Neutrophil (primary cell): ENCODE data around the gene EEFSEC.

Source experiments
- H3K27ac ChIP-seq: fragments of 200-600 bp; sonication (generic); 2 replicates; pipeline ENCODE4 v1.5.1; 2016; ENCODE audit warnings: mild to moderate bottlenecking, moderate library complexity
- H3K27me3 ChIP-seq: fragments of 200-600 bp; sonication (generic); 2 replicates; pipeline ENCODE4 v1.6.0; 2016; ENCODE audit warnings: mild to moderate bottlenecking
- H3K36me3 ChIP-seq: fragments of 200-600 bp; sonication (generic); 2 replicates; pipeline ENCODE4 v1.5.1; 2017
- H3K4me1 ChIP-seq, 2 experiments: fragments of 200-600 bp in 1 of 2; sonication (generic) in 1 of 2; 1 replicate in 1 of 2; 2 replicates in 1 of 2; pipeline versions ENCODE4 v1.5.1 to v1.6.1; 2013 to 2016; ENCODE audit warnings: low read depth in 1 of 2, low read length in 1 of 2, mild to moderate bottlenecking in 1 of 2, moderate library complexity in 1 of 2; ENCODE audit not compliant: control insufficient read depth in 1 of 2, insufficient read depth in 1 of 2
- H3K4me3 ChIP-seq, 2 experiments: fragments of 200-600 bp in 1 of 2; sonication (generic) in 1 of 2; 1 replicate in 1 of 2; 2 replicates in 1 of 2; pipeline ENCODE4 v1.5.1; 2013 to 2016; ENCODE audit warnings: low read depth in 1 of 2, low read length in 1 of 2, mild to moderate bottlenecking in 1 of 2, moderate library complexity in 1 of 2
- H3K9me3 ChIP-seq: fragments of 200-600 bp; sonication (generic); 2 replicates; pipeline ENCODE4 v1.5.1; 2016
- CTCF ChIP-seq: fragments of 200-600 bp; sonication (generic); IDR thresholded peaks from 2 replicates; pipeline ENCODE4 v1.5.1; 2016; ENCODE audit warnings: antibody characterized with exemption

EEFSEC gene

GRCh38 chr3:128455116-128455515 lies 301.8 kb downstream of the EEFSEC start:
- no peaks in the 10 kb centered on the region for H3K4me1 ChIP-seq
- H3K9me3 ChIP-seq = no peaks in the 10 kb centered on the region
- H3K27ac ChIP-seq = no peak overlapping the region
- TF ChIP-seq CTCF = no peak
- no peaks in the 10 kb centered on the region for H3K36me3 ChIP-seq
- H3K4me3 ChIP-seq = no peak overlapping the region
- H3K27me3 ChIP-seq = peaks cover 85% of the 10 kb centered on the region

GRCh38 chr3:128455786-128456748 lies 302.8 kb downstream of the EEFSEC start:
- TF ChIP-seq CTCF = no peak
- H3K36me3 ChIP-seq = no peaks in the 10 kb centered on the region
- H3K27ac ChIP-seq = no peak overlapping the region
- H3K9me3 ChIP-seq = no peaks in the 10 kb centered on the region
- H3K27me3 ChIP-seq = peaks cover 76% of the 10 kb centered on the region
- H3K4me1 ChIP-seq = no peaks in the 10 kb centered on the region
- no peak overlapping the region for H3K4me3 ChIP-seq

- no peaks in the 10 kb centered on the region for H3K9me3 ChIP-seq
- no peak overlapping the region for H3K27ac ChIP-seq
- H3K27me3 ChIP-seq = peaks cover 66% of the 10 kb centered on the region
- H3K4me3 ChIP-seq = no peak overlapping the region
- no peaks in the 10 kb centered on the region for H3K36me3 ChIP-seq
- no peak for TF ChIP-seq CTCF
- no peaks in the 10 kb centered on the region for H3K4me1 ChIP-seq
Observed at GRCh38 chr3:128456776-128457715, 303.8 kb downstream of the EEFSEC start.

GRCh38 chr3:128457937-128458336 lies 304.7 kb downstream of the EEFSEC start:
- H3K4me3 ChIP-seq = no peak overlapping the region
- no peak for TF ChIP-seq CTCF
- no peak overlapping the region for H3K27ac ChIP-seq
- peaks cover 57% of the 10 kb centered on the region for H3K27me3 ChIP-seq
- no peaks in the 10 kb centered on the region for H3K4me1 ChIP-seq
- H3K36me3 ChIP-seq = no peaks in the 10 kb centered on the region
- no peaks in the 10 kb centered on the region for H3K9me3 ChIP-seq
